Measurements from ENCODE around the gene PCK2. TPM values are rescaled to one million over a fixed set of nuclear protein-coding genes. Genes with fewer than 3 reads are reported as not detected.

Gene PCK2
- total RNA-seq, 1 donor from 2014 or later = 55.0 TPM

GRCh38 chr14:24084440-24084839 lies 9.7 kb upstream of the PCK2 start:
- intact Hi-C loops (cut with micrococcal nuclease) = no loop called here
- Mint-ChIP-seq H3K27me3 (ENCODE audit: insufficient read depth) (peaks cover 8% of the 10 kb centered on the region), H3K4me1 (ENCODE audit: low read depth) (peaks cover 17% of the 10 kb centered on the region), H3K27ac (no peak overlapping the region), H3K9me3 (no peaks in the 10 kb centered on the region), H3K36me3 (ENCODE audit: low read depth) (no peaks in the 10 kb centered on the region), H3K4me3 (no peak overlapping the region)
- DNase-seq (ENCODE audit: low spot score) = no peak

DNA sequence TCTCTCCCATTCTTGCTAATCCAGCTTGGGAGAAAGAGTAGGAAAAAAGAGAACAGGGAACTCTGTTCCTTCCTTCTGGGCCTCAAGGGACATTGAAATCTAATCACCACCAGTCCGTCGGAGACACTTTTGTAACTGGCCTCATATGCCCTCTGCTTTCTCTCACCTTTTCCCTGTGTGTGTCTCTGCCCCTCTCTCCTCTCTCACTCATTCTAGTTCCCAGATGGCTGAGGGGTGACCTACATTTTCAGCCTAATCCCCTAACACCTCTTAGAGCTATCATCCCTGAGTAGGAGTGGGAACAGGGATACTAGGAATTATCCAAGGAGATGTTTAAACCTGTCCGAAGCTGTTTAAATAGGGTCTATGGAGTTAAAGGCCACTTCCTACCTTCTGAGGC lies 8.9 kb upstream of the PCK2 start:
- Mint-ChIP-seq H3K4me1 (ENCODE audit: low read depth) (peaks cover 14% of the 10 kb centered on the region), H3K27me3 (ENCODE audit: insufficient read depth) (peaks cover 8% of the 10 kb centered on the region), H3K27ac (no peak overlapping the region), H3K4me3 (no peak overlapping the region), H3K36me3 (ENCODE audit: low read depth) (no peaks in the 10 kb centered on the region), H3K9me3 (no peaks in the 10 kb centered on the region)
- DNase-seq (ENCODE audit: low spot score) = no peak
- intact Hi-C loops (cut with micrococcal nuclease) = no loop called here

DNA sequence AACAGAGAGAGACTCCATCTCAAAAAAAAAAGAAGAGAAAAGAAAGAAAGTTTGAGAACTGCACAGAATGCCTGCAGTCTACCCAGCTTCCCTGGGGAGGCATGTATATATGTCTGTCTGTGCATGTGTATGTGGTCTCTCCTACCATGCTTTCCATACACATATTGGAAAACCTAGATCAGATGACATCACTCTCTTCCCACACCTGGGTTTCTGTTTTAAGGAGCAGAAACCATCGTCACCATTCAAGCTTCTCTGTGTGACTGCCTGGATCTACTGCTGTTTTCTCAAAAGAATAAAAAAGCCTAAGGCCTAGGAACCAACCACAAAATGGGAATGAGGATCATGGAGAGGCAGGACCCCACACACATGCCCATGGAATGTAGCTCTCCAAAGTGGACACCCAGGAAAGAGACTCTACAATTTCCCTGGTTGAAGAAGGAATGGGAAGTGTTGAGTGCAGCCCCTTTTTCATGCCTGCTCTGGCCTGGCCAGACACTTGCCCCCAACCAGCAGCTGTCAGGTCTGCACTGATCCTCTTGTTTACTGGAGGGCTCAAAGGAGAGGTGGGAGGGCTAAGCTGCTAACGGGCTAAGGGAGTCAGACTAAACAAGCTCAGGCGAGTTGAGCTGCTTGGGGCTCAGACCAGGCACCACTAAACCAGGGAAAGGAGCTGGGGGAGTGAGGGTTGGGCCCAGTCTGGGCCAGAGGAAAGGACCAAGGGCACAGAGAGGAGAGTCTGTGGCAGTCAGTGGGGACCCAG lies 7.7 kb upstream of the PCK2 start:
- peaks cover 12% of the 10 kb centered on the region for H3K4me1 Mint-ChIP-seq (ENCODE audit: low read depth)
- H3K9me3 Mint-ChIP-seq = no peaks in the 10 kb centered on the region
- DNase-seq (ENCODE audit: low spot score) = no peak
- no peak overlapping the region for H3K4me3 Mint-ChIP-seq
- intact Hi-C loops (cut with micrococcal nuclease) = no loop called here
- peaks cover 7% of the 10 kb centered on the region for H3K27me3 Mint-ChIP-seq (ENCODE audit: insufficient read depth)
- no peak overlapping the region for H3K27ac Mint-ChIP-seq
- H3K36me3 Mint-ChIP-seq (ENCODE audit: low read depth) = no peaks in the 10 kb centered on the region

DNA sequence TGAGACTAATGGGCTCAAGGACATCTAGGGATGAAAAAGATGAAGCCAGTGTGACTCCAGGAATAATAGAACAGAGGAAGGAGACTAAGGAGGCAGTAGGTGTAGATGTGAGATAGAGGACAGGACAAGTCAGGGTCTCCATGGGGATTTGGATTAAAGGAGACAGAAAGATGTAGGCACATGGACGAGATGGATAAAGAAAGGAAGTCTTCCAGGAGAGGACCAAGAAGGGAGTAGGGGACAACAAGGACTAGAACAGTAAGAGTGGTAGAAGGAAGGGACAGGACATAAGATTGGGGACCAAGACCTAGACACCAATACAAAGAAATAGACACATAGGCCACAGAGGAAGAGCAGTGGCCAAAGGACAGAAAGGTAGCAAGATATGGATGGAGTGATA lies 7.1 kb upstream of the PCK2 start:
- H3K36me3 Mint-ChIP-seq (ENCODE audit: low read depth) = no peaks in the 10 kb centered on the region
- H3K4me1 Mint-ChIP-seq (ENCODE audit: low read depth) = peaks cover 10% of the 10 kb centered on the region
- H3K27me3 Mint-ChIP-seq (ENCODE audit: insufficient read depth) = peaks cover 4% of the 10 kb centered on the region
- no peak overlapping the region for H3K27ac Mint-ChIP-seq
- intact Hi-C loops (cut with micrococcal nuclease) = no loop called here
- no peaks in the 10 kb centered on the region for H3K9me3 Mint-ChIP-seq
- H3K4me3 Mint-ChIP-seq = no peak overlapping the region
- no peak for DNase-seq (ENCODE audit: low spot score)

GRCh38 chr14:24088095-24088494 lies 6.0 kb upstream of the PCK2 start:
- H3K9me3 Mint-ChIP-seq = no peaks in the 10 kb centered on the region
- no peak for DNase-seq (ENCODE audit: low spot score)
- H3K27me3 Mint-ChIP-seq (ENCODE audit: insufficient read depth) = no peaks in the 10 kb centered on the region
- intact Hi-C loops (cut with micrococcal nuclease) = no loop called here
- peaks cover 8% of the 10 kb centered on the region for H3K4me1 Mint-ChIP-seq (ENCODE audit: low read depth)
- H3K27ac Mint-ChIP-seq = no peak overlapping the region
- no peak overlapping the region for H3K4me3 Mint-ChIP-seq
- H3K36me3 Mint-ChIP-seq (ENCODE audit: low read depth) = no peaks in the 10 kb centered on the region

DNA sequence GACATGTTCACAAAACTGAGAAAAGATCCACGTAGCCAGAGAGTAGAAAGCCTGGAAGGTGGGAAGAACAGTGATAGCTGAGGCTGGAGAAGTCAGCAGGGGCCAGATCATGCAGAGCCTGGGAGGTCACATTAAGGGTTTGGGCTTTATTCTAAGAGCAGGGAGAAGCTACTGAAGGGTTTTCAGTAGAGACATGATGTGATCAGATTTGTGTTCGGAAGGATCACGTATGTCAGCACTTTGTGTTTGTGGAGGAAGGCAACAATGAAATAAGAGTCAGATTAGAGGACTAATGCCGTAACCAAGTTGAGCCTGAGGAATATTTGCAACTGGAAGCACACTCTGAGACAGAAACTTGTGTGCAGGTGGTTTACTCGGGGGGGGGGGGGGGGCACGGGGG lies 4.2 kb upstream of the PCK2 start:
- no peak overlapping the region for H3K4me3 Mint-ChIP-seq
- intact Hi-C loops (cut with micrococcal nuclease) = loop anchor here (1.0 to 5.0 kb wide), 4 partner anchors 18 to 103 kb away; partner anchors contain the start of gene DHRS4L2
- H3K27ac Mint-ChIP-seq = no peak overlapping the region
- no peak for DNase-seq (ENCODE audit: low spot score)
- H3K36me3 Mint-ChIP-seq (ENCODE audit: low read depth) = peaks cover under 1% of the 10 kb centered on the region
- H3K9me3 Mint-ChIP-seq = no peaks in the 10 kb centered on the region
- H3K4me1 Mint-ChIP-seq (ENCODE audit: low read depth) = peaks cover 18% of the 10 kb centered on the region
- H3K27me3 Mint-ChIP-seq (ENCODE audit: insufficient read depth) = no peaks in the 10 kb centered on the region

DNA sequence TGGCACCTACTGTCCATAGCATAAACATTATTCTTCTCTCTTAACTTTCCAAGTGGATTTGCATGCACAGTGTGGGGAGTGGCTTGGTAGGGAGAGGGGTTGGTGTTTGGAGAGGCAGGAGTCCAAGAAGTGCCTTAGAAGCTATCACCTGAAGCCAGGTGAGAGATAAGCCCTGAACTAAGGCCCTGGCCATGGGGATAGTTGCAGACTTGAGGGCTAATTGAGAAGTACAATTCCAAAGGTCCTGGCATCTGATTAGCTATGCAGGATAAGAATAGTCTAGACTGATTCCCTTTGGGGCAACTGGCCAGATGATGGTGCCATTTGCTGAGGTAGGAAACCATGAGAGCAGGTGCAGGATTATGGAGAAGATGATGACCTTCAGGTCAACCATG lies 2.0 kb upstream of the PCK2 start:
- Mint-ChIP-seq H3K9me3 (no peaks in the 10 kb centered on the region), H3K4me1 (ENCODE audit: low read depth) (peaks cover 36% of the 10 kb centered on the region), H3K4me3 (peak overlapping the region; percentile 16), H3K27me3 (ENCODE audit: insufficient read depth) (no peaks in the 10 kb centered on the region), H3K36me3 (ENCODE audit: low read depth) (peaks cover 15% of the 10 kb centered on the region), H3K27ac (peak overlapping the region; percentile 86)
- no peak for DNase-seq (ENCODE audit: low spot score)
- intact Hi-C loops (cut with micrococcal nuclease) = loop anchor here (5.0 kb wide), 1 partner anchor 105 kb away; the partner anchor contains the start of gene DHRS4L2

GRCh38 chr14:24092505-24093206 lies 1.5 kb upstream of the PCK2 start:
- Mint-ChIP-seq H3K4me1 (ENCODE audit: low read depth) (peaks cover 36% of the 10 kb centered on the region), H3K36me3 (ENCODE audit: low read depth) (peaks cover 15% of the 10 kb centered on the region), H3K27me3 (ENCODE audit: insufficient read depth) (no peaks in the 10 kb centered on the region), H3K4me3 (peak overlapping the region; percentile 100), H3K27ac (peak overlapping the region; percentile 86), H3K9me3 (no peaks in the 10 kb centered on the region)
- intact Hi-C loops (cut with micrococcal nuclease) = loop anchor here (5.0 kb wide), 1 partner anchor 105 kb away; the partner anchor contains the start of gene DHRS4L2
- no peak for DNase-seq (ENCODE audit: low spot score)

DNA sequence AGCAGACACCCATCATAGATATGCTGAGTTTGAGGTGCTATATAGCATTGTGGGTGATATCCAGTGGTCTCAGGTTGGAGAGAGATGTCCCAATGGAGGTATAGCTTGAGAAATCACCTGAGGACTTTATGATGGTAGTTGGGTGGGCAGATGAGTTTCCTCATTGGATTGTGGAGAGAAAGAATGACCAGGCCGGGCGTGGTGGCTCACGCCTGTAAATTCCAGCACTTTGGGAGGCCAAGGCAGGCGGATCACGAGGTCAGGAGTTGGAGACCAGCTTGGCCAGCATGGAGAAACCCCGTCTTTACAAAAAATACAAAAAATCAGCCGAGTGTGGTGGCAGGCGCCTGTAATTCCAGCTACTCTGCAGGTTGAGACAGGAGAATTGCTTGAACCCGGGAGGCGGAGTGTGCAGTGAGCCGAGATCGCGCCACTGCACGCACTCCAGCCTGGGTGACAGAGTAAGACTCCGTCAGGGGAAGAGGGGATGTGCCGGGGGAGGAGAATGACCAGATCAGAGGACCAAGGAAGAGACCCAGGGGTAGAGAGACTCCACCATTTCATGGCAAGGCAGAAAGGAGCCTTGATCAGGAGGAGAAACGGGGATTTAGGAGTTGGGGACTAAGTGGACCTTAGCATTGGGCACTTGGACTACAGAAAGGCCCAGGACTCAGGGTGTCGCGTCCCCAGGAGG lies 757 bp upstream of the PCK2 start:
- Mint-ChIP-seq H3K27ac (peak overlapping the region; percentile 86), H3K4me3 (peak overlapping the region; percentile 100), H3K9me3 (no peaks in the 10 kb centered on the region), H3K36me3 (ENCODE audit: low read depth) (peaks cover 18% of the 10 kb centered on the region), H3K27me3 (ENCODE audit: insufficient read depth) (no peaks in the 10 kb centered on the region), H3K4me1 (ENCODE audit: low read depth) (peaks cover 36% of the 10 kb centered on the region)
- DNase-seq (ENCODE audit: low spot score) = no peak
- intact Hi-C loops (cut with micrococcal nuclease) = loop anchor here (5.0 kb wide), 1 partner anchor 106 kb away; the partner anchor contains the start of gene DHRS4L2

- no peaks in the 10 kb centered on the region for H3K9me3 Mint-ChIP-seq
- DNase-seq (ENCODE audit: low spot score) = no peak
- H3K4me1 Mint-ChIP-seq (ENCODE audit: low read depth) = peaks cover 36% of the 10 kb centered on the region
- H3K36me3 Mint-ChIP-seq (ENCODE audit: low read depth) = peaks cover 24% of the 10 kb centered on the region
- peak overlapping the region; percentile 100 for H3K4me3 Mint-ChIP-seq
- no peaks in the 10 kb centered on the region for H3K27me3 Mint-ChIP-seq (ENCODE audit: insufficient read depth)
- intact Hi-C loops (cut with micrococcal nuclease) = loop anchor here (1.0 to 5.0 kb wide), 11 partner anchors 14 to 108 kb away; partner anchors contain the start of genes DCAF11, DHRS4L2, IRF9 and NRL
- H3K27ac Mint-ChIP-seq = peak overlapping the region; percentile 97
These were observed 745 bp downstream of the PCK2 start for GRCh38 chr14:24094841-24095270.

GRCh38 chr14:24095271-24096068 lies 1.4 kb downstream of the PCK2 start:
- H3K9me3 Mint-ChIP-seq = no peaks in the 10 kb centered on the region
- no peaks in the 10 kb centered on the region for H3K27me3 Mint-ChIP-seq (ENCODE audit: insufficient read depth)
- intact Hi-C loops (cut with micrococcal nuclease) = loop anchor here (1.0 to 2.0 kb wide), 3 partner anchors 14 to 59 kb away; partner anchors contain the start of gene PSME1
- peaks cover 29% of the 10 kb centered on the region for H3K36me3 Mint-ChIP-seq (ENCODE audit: low read depth)
- H3K4me3 Mint-ChIP-seq = peak overlapping the region; percentile 100
- DNase-seq (ENCODE audit: low spot score) = no peak
- H3K4me1 Mint-ChIP-seq (ENCODE audit: low read depth) = peaks cover 34% of the 10 kb centered on the region
- H3K27ac Mint-ChIP-seq = peak overlapping the region; percentile 97

- intact Hi-C loops (cut with micrococcal nuclease) = no loop called here
- Mint-ChIP-seq H3K27ac (peak overlapping the region; percentile 44), H3K36me3 (ENCODE audit: low read depth) (peaks cover 38% of the 10 kb centered on the region), H3K27me3 (ENCODE audit: insufficient read depth) (no peaks in the 10 kb centered on the region), H3K4me3 (peak overlapping the region; percentile 68), H3K9me3 (no peaks in the 10 kb centered on the region), H3K4me1 (ENCODE audit: low read depth) (peaks cover 30% of the 10 kb centered on the region)
- no peak for DNase-seq (ENCODE audit: low spot score)
These were observed 2.6 kb downstream of the PCK2 start for GRCh38 chr14:24096545-24097181.
